Measurements from ENCODE around the gene RHBDF1.
"Not testable (repeated sequence)": the region's sequence is repeated elsewhere in the genome, so short reads cannot be mapped to it uniquely, and the experiment has no call there.

RHBDF1 gene

GRCh38 chr16:58491-59439, 13.7 kb downstream of the RHBDF1 start:
- DNase-seq, result no peak

GRCh38 chr16:57711-58110, 14.7 kb downstream of the RHBDF1 start:
- no peak for DNase-seq

DNA sequence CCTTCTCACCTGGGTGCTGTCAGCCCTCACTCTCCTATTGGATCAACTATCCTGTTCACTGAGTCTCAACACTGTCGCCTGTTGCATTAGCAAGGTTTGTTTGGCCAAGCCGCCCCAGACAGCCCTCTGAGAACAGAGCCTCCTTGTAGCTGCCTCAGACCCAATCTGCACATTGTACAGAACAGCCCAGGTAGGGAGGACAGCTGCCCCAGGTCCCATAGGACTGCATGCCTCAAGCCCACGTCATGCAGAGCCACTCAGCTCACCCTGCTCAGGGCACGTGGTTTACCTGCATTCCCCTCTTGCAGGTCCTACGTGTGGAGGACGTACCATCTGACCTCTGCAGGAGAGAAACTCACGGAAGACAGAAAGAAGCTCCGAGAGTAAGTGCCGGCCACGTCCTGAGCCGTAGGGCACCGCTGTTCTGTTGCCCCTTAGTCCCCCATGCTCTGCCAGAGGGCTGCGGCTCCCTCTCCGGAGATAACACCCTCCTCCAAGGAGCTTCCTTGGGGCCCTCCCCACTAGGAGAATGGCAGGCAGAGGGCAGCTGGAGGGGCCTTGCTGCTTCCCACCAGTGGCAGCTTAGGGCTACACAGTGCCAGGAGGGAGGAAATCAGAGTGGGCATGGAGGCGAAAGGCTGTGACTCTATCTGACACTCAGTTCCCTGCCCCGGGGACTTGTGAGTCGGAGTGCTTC, 16.1 kb downstream of the RHBDF1 start:
- no peak for DNase-seq

GRCh38 chr16:55571-56136, 16.8 kb downstream of the RHBDF1 start:
- no peak for DNase-seq

- DNase-seq, result no peak
Measured at GRCh38 chr16:54237-54581, 18.2 kb downstream of the RHBDF1 start.

DNA sequence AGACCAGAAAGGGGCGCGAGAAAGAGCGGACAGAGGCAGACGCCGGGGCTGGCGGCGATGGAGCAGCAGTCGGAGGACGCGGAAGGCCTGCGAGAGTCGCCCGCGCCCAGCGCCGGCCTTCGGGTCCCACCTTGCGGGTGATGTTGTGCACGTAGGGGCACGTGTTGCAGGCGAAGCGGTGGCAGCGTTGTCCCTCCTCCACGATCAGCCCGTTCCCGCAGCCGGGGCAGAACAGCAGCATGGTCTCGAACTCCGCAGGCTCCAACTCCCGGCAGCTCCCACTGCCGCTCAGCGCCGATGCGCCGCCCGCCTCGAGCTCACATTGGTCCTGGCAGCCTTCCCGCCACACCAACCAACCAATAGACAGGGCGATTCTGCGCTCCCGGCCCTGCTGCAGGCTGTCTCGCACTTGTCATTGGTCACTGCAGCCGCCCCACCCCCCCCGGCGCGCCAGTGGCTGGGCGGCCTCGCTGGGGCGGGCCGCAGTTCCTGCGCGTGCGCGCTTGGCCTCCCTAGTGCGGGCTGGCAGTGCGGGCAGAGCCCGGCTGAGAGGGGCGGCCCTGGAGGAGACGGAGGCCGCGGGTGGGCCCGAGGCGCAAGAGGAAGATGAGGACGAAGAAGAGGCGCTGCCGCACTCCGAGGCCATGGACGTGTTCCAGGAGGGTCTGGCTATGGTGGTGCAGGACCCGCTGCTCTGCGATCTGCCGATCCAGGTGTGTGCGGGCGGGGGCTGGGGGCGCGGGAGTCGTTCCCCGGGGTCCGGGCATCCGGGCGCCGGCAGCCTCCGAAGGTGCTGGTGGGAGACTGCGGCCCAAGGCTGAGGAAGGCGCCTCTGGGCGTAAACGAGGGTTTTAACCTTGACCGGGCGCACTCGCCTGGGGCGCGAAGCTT, 18.8 kb downstream of the RHBDF1 start, which contains the start of the genes POLR3K and SNRNP25:
Gene POLR3K (minus strand): TSS at position 263 of the 891 bp plus-strand sequence. CDS start 22 bp downstream, at position 241.
Gene SNRNP25 (plus strand): TSS at position 483 of the 891 bp plus-strand sequence. CDS start 189 bp downstream, at position 672.
- peak; percentile 97 for DNase-seq

- DNase-seq, result no peak
Measured at GRCh38 chr16:50769-51591, 21.5 kb downstream of the RHBDF1 start.

GRCh38 chr16:47234-47633, 25.2 kb downstream of the RHBDF1 start:
- no peak for DNase-seq

GRCh38 chr16:46510-46909, 25.9 kb downstream of the RHBDF1 start:
- DNase-seq, result not testable (repeated sequence)

DNA sequence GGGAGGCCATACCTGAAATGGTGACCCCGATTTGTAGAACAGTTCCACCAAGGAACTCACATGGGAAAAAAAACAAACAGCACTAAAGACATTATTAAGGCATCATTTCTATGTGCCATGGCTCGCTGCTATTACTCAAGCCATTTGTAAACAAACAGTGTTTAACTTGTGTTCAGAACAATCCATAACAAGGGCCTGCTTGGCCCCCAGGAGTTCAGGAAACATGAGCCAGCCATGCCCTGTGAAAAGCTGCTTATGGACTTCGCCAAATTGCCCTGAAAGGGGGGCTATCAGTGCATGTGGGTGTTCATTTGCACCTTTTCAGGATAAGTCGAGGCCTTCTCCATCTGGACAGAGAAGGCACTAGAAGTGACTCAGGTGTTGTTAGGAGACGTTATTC, 27.0 kb downstream of the RHBDF1 start:
- DNase-seq, result no peak

- no peak for DNase-seq
Measured at GRCh38 chr16:44655-45054, 27.8 kb downstream of the RHBDF1 start.

- DNase-seq, result no peak
Measured at GRCh38 chr16:43294-43693, 29.1 kb downstream of the RHBDF1 start.

DNA sequence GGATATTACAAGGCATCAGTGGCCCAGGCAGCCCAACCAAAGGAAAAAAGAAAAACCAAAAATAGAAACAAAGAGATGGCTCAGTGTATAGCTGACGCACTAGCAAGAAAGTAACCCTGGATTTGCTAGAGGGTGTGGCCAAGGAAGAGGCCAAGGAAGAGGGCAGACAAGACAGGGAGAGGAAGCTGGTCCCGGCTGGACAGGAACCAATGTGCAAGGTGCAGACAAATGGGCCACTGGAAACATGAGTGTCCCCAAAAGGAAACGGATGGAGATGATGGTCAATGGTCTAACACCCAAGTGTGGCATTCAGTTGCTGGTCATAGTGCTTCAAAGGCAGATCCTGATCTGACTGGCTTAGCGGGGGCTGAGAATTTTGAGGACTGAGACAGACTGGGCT, 29.7 kb downstream of the RHBDF1 start:
- DNase-seq, result no peak

DNA sequence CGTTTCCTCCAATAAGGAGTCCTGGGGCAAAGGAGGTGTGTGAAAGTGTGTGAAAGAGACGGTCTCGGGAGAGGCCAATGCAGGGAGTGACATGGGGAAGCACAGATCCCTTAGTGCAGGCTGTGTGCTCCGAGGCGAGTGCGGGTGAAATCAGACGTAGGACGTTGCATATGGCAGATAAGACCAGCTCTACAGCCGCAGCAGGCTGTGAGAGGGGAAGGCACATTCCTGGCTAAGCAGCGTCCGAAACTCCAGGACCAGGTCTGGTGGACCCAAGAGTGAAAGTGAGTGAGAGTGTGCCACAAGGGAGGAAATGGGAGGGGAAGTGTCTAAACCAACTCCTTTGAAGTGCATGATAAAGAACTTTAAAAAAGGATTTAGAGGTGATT, 30.4 kb downstream of the RHBDF1 start:
- DNase-seq, result no peak

GRCh38 chr16:41439-42068, 30.9 kb downstream of the RHBDF1 start:
- DNase-seq, result no peak

GRCh38 chr16:38941-39892, 33.2 kb downstream of the RHBDF1 start:
- peak; percentile 28 for DNase-seq

DNA sequence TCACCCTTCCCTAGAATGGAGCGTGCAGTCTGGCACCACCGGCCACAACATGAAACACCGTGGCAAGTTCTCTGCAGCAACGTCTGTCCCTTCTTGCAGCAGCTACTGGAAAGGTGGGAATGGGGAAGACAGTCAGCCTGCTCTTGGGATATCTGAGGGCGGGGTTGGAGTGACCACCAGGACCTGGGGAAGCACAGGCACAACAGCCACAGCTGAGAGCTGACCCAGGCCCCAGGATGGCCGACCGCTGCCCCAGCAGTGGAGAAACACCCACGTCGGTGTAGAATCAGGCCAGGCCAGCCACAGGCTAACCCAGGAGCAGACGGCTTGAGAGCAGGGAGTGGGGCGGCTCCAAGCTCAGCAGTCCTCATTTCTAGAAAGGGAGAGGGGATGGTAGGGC, 34.2 kb downstream of the RHBDF1 start:
- not testable (repeated sequence) for DNase-seq

GRCh38 chr16:37511-37910, 34.9 kb downstream of the RHBDF1 start:
- DNase-seq, result no peak

DNA sequence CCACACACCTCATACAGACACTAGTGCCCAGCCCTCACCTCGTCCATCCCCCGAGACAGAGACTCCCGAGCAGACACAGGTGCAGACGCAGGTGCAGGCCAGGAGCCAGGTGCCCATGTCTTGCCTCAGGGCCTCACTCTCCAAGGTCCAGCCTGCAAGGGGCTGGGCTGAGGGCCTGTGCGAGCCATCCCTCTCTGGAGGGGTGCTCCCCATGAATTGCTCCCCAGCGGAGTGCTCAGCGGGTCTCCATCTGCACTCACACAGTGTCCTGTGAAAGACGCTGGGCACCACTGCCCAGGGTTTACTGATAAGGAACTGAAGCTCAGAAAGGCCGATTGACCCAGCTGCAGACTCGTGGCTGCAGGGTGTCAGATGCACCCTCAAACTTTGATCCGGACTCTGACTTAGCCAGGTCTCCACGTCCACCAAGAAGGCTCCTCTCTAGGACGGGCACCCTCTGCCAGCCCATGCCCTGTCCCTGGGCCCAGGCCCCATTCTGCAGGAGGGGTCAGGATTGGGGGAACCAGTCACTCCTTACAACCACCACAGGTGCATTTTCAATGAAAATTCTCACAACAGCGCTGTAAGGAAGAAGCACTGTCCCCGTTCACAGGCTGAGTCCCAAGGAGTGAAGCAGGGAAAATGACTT, 36.0 kb downstream of the RHBDF1 start:
- no peak for DNase-seq

Data from T-helper 9 cell (primary cell).